Esophagus squamous epithelium (tissue), 4 donors: Measurements from ENCODE around the gene GCNT1.

Source experiments
- CTCF ChIP-seq, 6 experiments: fragments of 450-650 bp in 4 of 6; fragments of 200-600 bp in 2 of 6; sonication (generic) in 2 of 6; IDR thresholded peaks; one replicate each; pipeline ENCODE4 v1.5.1; 2016 to 2019; ENCODE audit warnings: antibody characterized with exemption in 6 of 6, mild to moderate bottlenecking in 4 of 6, moderate library complexity in 4 of 6
- POLR2A ChIP-seq, 4 donors: fragments of 450-650 bp; IDR thresholded peaks; one replicate each; pipeline ENCODE4 v1.6.1; 2017; ENCODE audit warnings: antibody characterized with exemption in 4 of 4, mild to moderate bottlenecking in 4 of 4, moderate library complexity in 3 of 4

DNA sequence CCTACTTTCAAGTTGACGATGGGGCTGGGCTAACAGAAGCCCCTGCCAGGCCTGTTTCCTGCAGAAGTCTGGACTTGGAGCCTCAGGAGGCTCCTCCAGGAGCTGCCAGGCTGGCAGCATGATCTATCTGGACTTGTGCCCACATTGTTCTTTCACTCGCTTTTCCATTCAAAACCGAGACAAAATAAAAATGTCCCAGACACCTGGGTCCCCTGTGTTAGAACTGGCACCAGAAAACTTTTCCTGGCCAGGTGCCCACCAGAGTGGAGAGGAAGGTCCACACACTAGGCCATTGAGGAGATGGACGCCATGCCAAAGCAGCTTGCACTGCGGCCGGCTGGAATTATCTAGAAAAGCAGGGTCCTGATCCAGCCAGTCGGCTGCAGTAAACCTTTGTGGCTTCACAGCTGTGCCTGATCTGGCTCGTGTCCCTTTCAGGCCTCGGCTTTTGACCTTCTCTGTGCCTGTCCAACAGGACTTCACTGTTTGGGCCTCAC, 78.2 kb downstream of the GCNT1 start:
- TF ChIP-seq CTCF (IDR thresholded peaks at IDR 0.05), result no peak
- no peak for TF ChIP-seq POLR2A (IDR thresholded peaks at IDR 0.05)
